B cell (primary cell): Measurements from ENCODE around the gene HIRIP3. TPM values are rescaled to one million over a fixed set of nuclear protein-coding genes. Genes with fewer than 3 reads are reported as not detected.

ENCODE experiments used
- ATAC-seq: fragments of 200-7000 bp; cut with Tn5 transposase; one replicate; pipeline ENCODE4 v1.10.0; 2021; ENCODE audit warnings: low read depth, mild to moderate bottlenecking, moderate number of reproducible peaks, moderate library complexity
- CTCF ChIA-PET: fragments of 350-600 bp; sonication (Branson Sonifier 250); formaldehyde crosslinking; loops from one replicate; lab custom pipeline; 2021; ENCODE audit warnings: antibody characterized with exemption, inconsistent platforms; lab: Charles Lee
- POLR2A ChIA-PET: fragments of 350-600 bp; sonication (Branson Sonifier 250); formaldehyde crosslinking; loops from one replicate; lab custom pipeline; 2021; ENCODE audit warnings: antibody characterized with exemption; lab: Charles Lee
- DNase-seq: peaks from one replicate; pipeline ENCODE4 v3.0.0; 2013
- H2AFZ ChIP-seq: 2 replicates; pipeline ENCODE4 v1.6.1; 2012; ENCODE audit warnings: mild to moderate bottlenecking, low read depth, low read length; ENCODE audit not compliant: insufficient read depth, poor library complexity, severe bottlenecking
- H3K27ac ChIP-seq, 2 donors: 1 replicate in 1 of 2; 2 replicates in 1 of 2; pipeline ENCODE4 v1.5.1; 2012 to 2013; ENCODE audit warnings: low read length in 2 of 2, mild to moderate bottlenecking in 2 of 2, moderate library complexity in 1 of 2
- H3K27me3 ChIP-seq, 4 experiments: fragments of 200-600 bp in 1 of 4; sonication (generic) in 1 of 4; replicated peaks in 1 of 4; 1 replicate in 2 of 4; 2 replicates in 2 of 4; pipeline versions ENCODE4 v1.6.1 to v1.7.0; 2013 to 2016; ENCODE audit warnings: low read length in 3 of 4, mild to moderate bottlenecking in 2 of 4, mixed read lengths in 1 of 4, moderate library complexity in 1 of 4; ENCODE audit not compliant: insufficient read depth in 4 of 4, control insufficient read depth in 3 of 4; ENCODE audit errors: control extremely low read depth in 1 of 4
- H3K36me3 ChIP-seq, 2 experiments: replicated peaks in 1 of 2; 1 replicate in 1 of 2; 2 replicates in 1 of 2; pipeline versions ENCODE4 v1.6.1 to v1.7.1; 2013; ENCODE audit warnings: low read length in 1 of 2; ENCODE audit not compliant: insufficient read depth in 2 of 2, control insufficient read depth in 1 of 2; ENCODE audit errors: control extremely low read depth in 1 of 2, extremely low read depth in 1 of 2
- H3K4me1 ChIP-seq, 2 donors: fragments of 200-600 bp in 1 of 2; sonication (generic) in 1 of 2; 1 replicate in 1 of 2; 2 replicates in 1 of 2; pipeline versions ENCODE4 v1.5.1 to v1.6.1; 2013 to 2017; ENCODE audit warnings: low read length in 2 of 2; ENCODE audit not compliant: control insufficient read depth in 2 of 2, insufficient read depth in 2 of 2
- H3K4me2 ChIP-seq: replicated peaks from 2 replicates; pipeline ENCODE3; 2012; ENCODE audit warnings: mild to moderate bottlenecking, low read depth, low read length; ENCODE audit not compliant: poor library complexity, severe bottlenecking
- H3K4me3 ChIP-seq, 5 experiments: fragments of 200-600 bp in 1 of 5; sonication (generic) in 1 of 5; 1 replicate in 3 of 5; 2 replicates in 2 of 5; pipeline versions ENCODE4 v1.5.1 to v1.7.0; 2011 to 2016; ENCODE audit warnings: low read length in 4 of 5, mild to moderate bottlenecking in 4 of 5, low read depth in 2 of 5, control low read depth in 1 of 5, moderate library complexity in 1 of 5; ENCODE audit not compliant: insufficient read depth in 1 of 5; ENCODE audit errors: control extremely low read depth in 1 of 5, extremely low read depth in 1 of 5
- H3K79me2 ChIP-seq: fragments of 200-600 bp; sonication (generic); one replicate; pipeline ENCODE4 v1.6.0; 2016; ENCODE audit warnings: low read length; ENCODE audit not compliant: control insufficient read depth, insufficient read depth
- H3K9ac ChIP-seq: fragments of 200-600 bp; sonication (generic); 2 replicates; pipeline ENCODE4 v1.6.1; 2017; ENCODE audit warnings: mild to moderate bottlenecking, low read length, moderate library complexity
- H3K9me3 ChIP-seq, 3 donors: one replicate each; pipeline versions ENCODE4 v1.6.1 to v1.7.1; 2013; ENCODE audit warnings: low read length in 2 of 3; ENCODE audit not compliant: control insufficient read depth in 2 of 3, insufficient read depth in 1 of 3; ENCODE audit errors: control extremely low read depth in 1 of 3
- H4K20me1 ChIP-seq: 2 replicates; pipeline ENCODE4 v1.6.0; 2012; ENCODE audit warnings: mild to moderate bottlenecking, low read length; ENCODE audit not compliant: insufficient read depth, control insufficient read depth, poor library complexity, severe bottlenecking
- H3K27ac Mint-ChIP-seq: one replicate; pipeline ENCODE4 v1.8.0; 2021; ENCODE audit warnings: mixed read lengths
- H3K27me3 Mint-ChIP-seq: one replicate; pipeline ENCODE4 v1.8.0; 2021; ENCODE audit warnings: mixed read lengths
- H3K4me1 Mint-ChIP-seq: one replicate; pipeline ENCODE4 v1.8.0; 2021; ENCODE audit warnings: mixed read lengths
- H3K4me3 Mint-ChIP-seq: one replicate; pipeline ENCODE4 v1.8.0; 2021; ENCODE audit warnings: mixed read lengths
- H3K9me3 Mint-ChIP-seq: one replicate; pipeline ENCODE4 v1.8.0; 2022; ENCODE audit warnings: mixed read lengths; ENCODE audit not compliant: insufficient read depth
- CTCF ChIP-seq: fragments of 200-600 bp; IDR thresholded peaks from one replicate; pipeline ENCODE4 v1.8.0; 2022; ENCODE audit warnings: antibody characterized with exemption, mild to moderate bottlenecking
- EZH2 ChIP-seq: IDR thresholded peaks from 2 replicates; pipeline ENCODE4 v1.6.1; 2012; ENCODE audit warnings: borderline replicate concordance, low read depth, mild to moderate bottlenecking, moderate library complexity, low read length; ENCODE audit not compliant: insufficient read depth, poor library complexity, severe bottlenecking
- WGBS: methylation state at CpG from one replicate; pipeline ENCODE4 v1.1.5; 2013; ENCODE audit warnings: missing lambda C conversion rate; ENCODE audit not compliant: insufficient coverage; 5-methylcytosine and 5-hydroxymethylcytosine counted together
- intact Hi-C: fragments of 100-400 bp; cut with micrococcal nuclease; formaldehyde crosslinking; loops from one replicate; pipeline ENCODE4 v1.10.0; 2022
- polyA plus RNA-seq: library from polyadenylated mRNA; depleted of rRNA; stranded (reverse); fragments of >200 nt; gene quantifications from 2 replicates; pipeline ENCODE4 v1.2.3, GENCODE V29; 2012
- total RNA-seq, 2 donors: library from RNA; stranded (reverse); fragments of 120-200 nt in 1 of 2; gene quantifications; 1 replicate in 1 of 2; 2 replicates in 1 of 2; pipeline versions ENCODE4 v1.2.3 to v1.2.4, GENCODE V29; 2013 to 2022

Gene HIRIP3
- total and polyA plus RNA-seq, 2 donors (not counting 1 experiment from before 2014, with no cell fraction given): 12.2 to 13.9 TPM

- WGBS: 75% methylated on average over 28 of the region's 35 CpGs
- no peaks in the 10 kb centered on the region for H3K9me3 Mint-ChIP-seq
- DNase-seq: peak; percentile 62
- intact Hi-C loops: loop anchor here (1.0 to 2.0 kb wide), 4 partner anchors 79 to 313 kb away; partner anchors contain the start of gene KCTD13
- Histone ChIP-seq H3K9ac (no peak overlapping the region), H3K27ac (no peak overlapping the region), H3K27me3 (peaks cover 0 to 14% (median 4%) of the 10 kb centered on the region in 4 experiments), H2AFZ (no peak overlapping the region), H4K20me1 (peaks cover 11% of the 10 kb centered on the region), H3K4me3 (no peak overlapping the region), H3K9me3 (peaks cover 0 to 7% (median 0%) of the 10 kb centered on the region in 3 donors), H3K79me2 (peaks cover 2% of the 10 kb centered on the region), H3K4me1 (peaks cover 10 to 19% of the 10 kb centered on the region in 2 donors), H3K4me2 (peak overlapping the region; percentile 21), H3K36me3 (peaks cover 0 to 25% of the 10 kb centered on the region in 2 experiments)
- peaks cover 12% of the 10 kb centered on the region for H3K27me3 Mint-ChIP-seq
- TF ChIP-seq CTCF (peak; percentile 80), EZH2 (no peak)
- POLR2A ChIA-PET: interaction anchor here (0.5 to 2.4 kb wide), 2 partner anchors 10 to 198 kb away, joined by 4 to 9 read pairs; partner anchors contain the start of gene MAZ
- H3K4me3 Mint-ChIP-seq: no peak overlapping the region
- H3K4me1 Mint-ChIP-seq: peaks cover 10% of the 10 kb centered on the region
- ATAC-seq: peak; percentile 74
- H3K27ac Mint-ChIP-seq: no peak overlapping the region
- CTCF ChIA-PET: interaction anchor here (0.6 to 2.3 kb wide), 17 partner anchors 9 to 364 kb away, joined by 3 to 9 read pairs (median 4); partner anchors contain the start of genes HIRIP3, TLCD3B and TMEM219
These were observed 10.1 kb upstream of the HIRIP3 start for GRCh38 chr16:30005341-30006094.
